ENCODE results near the gene LARP4.
"Not testable (repeated sequence)": the region's sequence is repeated elsewhere in the genome, so short reads cannot be mapped to it uniquely, and the experiment has no call there.

Gene LARP4

GRCh38 chr12:50483488-50483887 lies 82.8 kb downstream of the LARP4 start:
- no peak for DNase-seq (ENCODE audit: low spot score)

DNA sequence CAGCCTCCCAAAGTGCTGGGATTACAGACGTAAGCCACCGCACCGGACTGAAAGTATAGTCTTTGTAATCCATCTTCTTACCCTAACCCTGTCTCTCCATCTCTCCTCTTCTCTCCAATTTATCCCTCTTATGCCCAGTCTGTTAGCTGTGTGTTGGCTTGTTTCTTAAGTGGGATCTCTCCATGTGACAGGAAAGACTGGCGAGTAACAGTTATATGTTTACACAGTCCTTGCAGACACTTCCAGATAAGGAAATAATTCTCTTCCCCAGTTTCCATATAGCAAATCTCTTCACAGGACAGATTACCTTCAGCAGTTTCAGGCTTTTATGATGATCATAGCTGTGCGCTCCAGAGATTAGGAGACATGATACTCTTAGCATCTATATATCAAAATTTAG lies 88.1 kb downstream of the LARP4 start:
- DNase-seq (ENCODE audit: low spot score) = no peak

DNA sequence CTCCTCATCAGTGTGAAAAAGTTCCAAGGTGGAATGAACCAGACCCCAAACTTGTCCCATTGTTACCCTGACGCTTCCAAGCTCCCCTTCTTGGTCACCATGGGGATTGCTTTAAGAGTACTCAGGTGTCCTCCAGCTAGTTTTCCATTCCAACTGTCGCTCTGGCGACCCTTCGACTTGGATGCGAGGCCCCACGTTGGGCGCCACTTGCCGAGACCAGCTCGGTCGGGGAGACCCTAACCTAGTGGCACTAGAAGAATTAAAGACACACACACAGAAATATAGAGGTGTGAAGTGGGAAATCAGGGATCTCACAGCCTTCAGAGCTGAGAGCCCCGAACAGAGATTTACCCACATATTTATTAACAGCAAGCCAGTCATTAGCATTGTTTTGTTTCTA lies 97.4 kb downstream of the LARP4 start:
- not testable (repeated sequence) for DNase-seq (ENCODE audit: low spot score)

DNA sequence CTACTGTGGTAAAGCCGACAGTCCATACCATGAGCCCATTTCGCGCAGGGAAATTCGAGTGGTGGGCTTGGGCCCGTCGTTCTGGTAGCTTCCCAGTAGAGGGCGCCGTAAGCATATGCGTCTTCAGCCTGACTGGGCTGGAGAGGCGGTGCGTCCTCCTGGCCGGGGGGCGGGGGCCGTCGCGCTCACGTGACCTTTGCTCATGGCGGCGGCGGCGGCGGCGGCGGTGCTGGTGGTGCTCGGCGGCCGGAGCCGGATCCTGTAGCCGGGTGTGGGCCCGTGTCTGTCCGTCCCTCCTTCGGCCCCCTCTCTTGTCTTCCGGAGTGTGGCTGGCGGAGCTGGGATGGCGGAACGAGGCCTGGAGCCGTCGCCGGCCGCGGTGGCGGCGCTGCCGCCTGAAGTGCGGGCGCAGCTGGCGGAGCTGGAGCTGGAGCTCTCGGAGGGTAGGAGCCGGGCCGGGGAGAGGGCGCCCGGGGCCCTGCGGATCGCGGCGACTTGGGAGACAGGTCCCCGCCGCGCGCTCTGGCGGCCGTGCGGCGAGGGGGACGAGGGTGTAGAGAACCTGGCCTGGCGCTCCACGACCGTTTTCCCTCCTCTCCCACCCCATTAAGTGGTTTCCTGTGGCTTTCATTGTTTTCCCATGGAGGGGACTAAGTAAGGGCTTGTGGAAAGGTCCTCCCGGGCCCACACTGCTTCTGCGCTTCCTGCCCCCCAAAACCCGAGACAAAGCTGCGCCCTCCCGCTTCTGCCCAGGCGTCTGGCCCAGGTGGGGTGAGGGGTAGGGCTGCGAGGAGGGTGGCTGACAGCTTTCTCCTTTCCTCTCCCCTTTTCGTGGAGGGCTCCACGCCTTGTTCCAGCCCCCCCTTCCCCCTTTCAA lies 104.4 kb downstream of the LARP4 start, which contains the start of gene DIP2B:
TSS of gene DIP2B (plus strand) at position 188 of the 877 bp plus-strand sequence. CDS start at position 344, 156 bp downstream.
- DNase-seq (ENCODE audit: low spot score) = peak; percentile 73

DNA sequence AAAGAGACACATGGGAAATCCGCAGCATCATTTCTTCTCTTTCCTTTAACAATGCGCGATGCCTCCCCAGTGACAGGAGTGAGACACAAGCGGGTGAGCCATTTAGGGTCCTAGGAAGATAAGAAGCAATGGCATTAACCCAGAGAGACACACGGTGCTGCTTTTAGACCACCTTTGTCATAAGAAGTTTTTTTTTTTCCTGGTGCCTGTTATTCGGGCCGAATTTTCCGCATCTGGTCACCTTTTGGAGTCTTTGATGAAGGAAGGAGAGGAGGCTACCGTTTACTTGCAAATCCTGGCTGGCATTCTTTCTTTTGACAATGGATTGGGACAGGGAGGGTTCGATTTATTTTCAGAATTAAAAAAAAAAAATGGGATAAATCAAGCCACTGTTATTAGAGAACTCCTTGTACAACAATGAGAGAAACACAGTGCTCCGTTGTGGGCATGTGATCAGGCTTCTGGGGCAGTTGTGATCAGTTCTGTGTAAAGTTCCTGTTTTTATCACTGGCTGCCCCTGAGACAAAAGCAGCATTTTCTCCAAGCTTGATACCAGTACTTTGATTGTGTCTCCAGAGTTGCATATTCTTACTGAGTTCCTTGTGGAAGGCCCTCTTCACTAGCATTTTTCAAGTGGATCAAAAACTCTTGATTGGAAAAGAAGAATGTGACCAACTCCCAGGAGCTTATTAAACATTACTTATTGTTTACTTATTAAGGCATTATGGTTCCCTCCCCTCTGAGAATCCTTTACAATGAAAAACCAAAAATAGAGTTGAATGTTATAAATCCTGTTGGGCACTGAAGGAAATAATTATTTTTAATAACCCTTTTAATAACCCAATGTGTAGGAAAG lies 105.2 kb downstream of the LARP4 start:
- DNase-seq (ENCODE audit: low spot score) = peak; percentile 38

DNA sequence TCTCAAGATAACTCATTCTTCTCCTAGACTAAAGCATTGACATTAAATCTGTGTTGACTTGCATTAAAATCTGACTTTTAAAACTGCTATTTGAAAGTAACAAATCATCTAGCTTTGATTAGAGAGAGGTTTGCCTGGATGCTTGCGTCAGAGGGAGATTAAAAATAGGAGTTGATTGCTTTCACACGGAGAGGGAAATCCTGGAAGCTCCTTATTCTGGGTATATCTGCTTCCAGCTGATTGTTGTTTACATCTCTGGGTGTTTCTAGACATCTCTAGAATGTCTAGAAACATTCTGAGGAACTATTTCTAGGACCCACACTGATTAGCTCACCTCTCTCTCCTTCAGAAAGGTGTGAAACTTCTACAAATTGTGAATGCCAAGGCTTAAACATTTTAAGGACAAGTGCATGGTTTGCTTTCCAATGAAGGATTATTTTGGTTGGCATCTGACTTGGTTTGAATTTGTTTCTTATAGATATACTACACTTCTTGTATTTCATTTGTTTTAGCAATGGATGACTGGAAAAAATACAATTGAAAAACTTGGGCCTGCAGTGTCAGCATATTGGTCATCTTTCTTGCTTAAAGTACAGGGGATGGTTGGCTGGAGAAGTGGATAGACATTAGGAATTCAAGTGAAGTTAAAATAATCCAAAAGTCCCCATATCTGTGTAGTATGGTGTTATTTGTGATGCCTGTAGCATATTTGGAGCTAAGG lies 106.2 kb downstream of the LARP4 start:
- DNase-seq (ENCODE audit: low spot score) = no peak

- DNase-seq (ENCODE audit: low spot score) = no peak
Observed at GRCh38 chr12:50507474-50507838, 106.8 kb downstream of the LARP4 start.

DNA sequence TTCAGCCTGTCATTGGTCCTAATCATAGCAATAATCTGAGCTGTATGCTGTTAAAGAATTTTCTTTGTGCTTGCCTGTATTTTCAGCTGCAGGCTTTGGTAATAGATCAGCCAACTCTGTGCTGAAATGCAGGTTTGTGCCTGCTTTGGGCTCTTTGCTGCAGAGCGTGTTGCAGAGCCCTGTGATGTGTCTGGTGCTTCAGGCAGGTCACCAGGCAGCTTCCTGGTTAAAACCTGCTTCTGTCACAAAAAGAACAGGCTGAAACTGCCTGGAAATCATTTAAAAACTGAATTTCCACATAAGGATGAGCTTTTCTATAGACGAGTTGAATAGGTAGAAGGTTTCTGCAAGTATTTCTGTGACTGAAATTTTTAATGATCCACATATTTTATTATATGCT lies 107.2 kb downstream of the LARP4 start:
- DNase-seq (ENCODE audit: low spot score) = no peak

GRCh38 chr12:50508414-50508813 lies 107.7 kb downstream of the LARP4 start:
- no peak for DNase-seq (ENCODE audit: low spot score)

DNA sequence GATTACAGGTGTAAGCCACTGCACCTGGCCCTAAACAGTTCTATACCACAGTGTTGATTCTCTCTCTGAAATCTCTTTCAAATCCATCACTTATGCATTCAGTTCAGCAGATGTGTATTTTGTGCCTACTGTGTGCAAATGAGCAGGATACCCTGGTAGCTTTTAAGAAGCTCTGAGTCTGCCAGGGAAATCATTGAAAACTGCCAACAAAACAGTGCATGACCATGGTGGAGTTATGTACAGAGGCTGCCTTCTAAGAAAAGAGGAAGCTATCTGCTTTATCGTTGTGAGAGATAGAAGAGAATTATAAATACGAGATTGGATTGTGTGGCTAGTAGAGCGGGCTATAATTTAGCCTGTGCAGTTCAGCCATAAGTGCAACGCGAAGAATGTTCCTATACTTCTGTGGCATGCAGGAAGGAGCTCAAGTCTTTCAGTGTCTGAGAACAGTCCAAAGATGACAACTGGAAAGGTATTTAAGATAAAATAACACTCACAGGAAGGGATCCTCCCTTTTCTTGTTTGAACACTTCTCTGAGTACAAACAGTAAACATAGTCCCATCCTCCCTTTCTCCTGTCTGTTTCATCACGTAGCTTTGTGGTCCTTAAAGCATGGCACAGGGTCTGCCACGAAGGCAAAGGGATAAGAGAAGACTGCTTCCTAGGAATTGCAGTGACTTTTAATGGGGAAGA lies 108.4 kb downstream of the LARP4 start:
- DNase-seq (ENCODE audit: low spot score) = no peak

GRCh38 chr12:50514526-50515276 lies 114.0 kb downstream of the LARP4 start:
- no peak for DNase-seq (ENCODE audit: low spot score)

- DNase-seq (ENCODE audit: low spot score) = no peak
Observed at GRCh38 chr12:50515587-50515986, 114.9 kb downstream of the LARP4 start.

DNA sequence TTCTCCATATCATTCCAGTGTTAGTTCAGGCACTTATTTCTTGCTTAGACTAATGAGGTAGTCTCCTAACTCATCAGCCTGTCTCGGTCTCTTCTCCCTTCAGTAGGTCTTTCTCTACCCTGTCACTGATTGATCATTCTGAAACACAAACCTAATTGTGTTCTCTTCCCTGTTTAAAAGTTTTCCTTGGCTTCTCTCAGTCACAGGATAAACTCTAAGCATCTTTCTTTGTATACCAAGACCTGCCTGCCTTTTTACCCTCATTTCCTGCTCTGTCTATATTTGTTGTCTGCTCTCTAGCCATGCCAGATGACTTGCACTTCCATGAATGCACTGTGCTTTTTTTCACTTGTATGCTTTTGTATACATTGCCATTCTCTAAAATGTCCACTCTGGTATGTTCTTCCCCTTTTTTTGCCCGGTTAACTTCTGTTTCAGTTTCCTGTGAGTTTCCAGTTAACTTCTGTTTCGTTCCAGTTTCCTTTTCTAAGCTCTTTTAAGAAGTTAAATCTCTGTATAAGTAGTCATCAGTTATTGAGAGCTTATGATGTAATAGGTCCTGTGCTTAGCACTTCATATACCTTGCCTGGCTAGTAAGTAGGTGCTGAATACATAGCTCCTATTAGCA lies 116.8 kb downstream of the LARP4 start:
- DNase-seq (ENCODE audit: low spot score) = peak; percentile 42

DNA sequence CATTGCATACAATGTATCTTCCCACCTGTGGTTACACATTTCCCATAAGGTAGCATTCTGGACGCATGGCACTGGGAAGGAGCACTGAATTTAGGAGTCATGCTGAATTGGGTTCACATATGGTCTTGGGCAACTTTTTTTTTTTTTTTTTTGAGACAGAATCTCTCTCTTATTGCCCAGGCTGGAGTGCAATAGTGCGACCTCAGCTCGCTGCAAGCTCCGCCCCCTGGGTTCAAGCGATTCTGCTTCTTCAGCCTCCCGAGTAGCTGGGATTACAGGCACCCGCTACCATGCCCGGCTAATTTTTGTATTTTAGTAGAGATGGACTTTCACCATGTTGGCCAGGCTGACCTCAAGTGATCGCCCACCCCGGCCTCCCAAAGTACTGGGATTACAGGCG lies 117.4 kb downstream of the LARP4 start:
- no peak for DNase-seq (ENCODE audit: low spot score)

DNA sequence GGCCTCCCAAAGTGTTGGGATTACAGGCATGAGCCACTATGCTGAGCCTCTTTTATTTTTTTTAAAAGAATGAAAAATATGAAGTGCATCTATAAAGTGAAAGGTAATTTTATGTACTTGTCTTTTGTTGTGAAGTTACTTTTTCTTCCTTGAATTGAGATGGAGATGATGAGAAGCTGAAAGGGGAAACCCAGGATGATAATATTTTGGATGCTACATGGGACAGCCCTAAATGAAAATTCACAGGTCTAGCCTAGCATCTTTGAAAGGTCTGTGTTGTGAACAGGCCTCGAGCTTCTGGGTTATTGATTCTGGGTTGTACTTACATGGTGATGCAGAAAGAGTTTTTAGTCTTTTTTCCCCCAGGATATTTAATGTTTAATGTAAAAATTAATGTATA lies 118.7 kb downstream of the LARP4 start:
- no peak for DNase-seq (ENCODE audit: low spot score)

GRCh38 chr12:50520416-50521207 lies 119.9 kb downstream of the LARP4 start:
- no peak for DNase-seq (ENCODE audit: low spot score)

DNA sequence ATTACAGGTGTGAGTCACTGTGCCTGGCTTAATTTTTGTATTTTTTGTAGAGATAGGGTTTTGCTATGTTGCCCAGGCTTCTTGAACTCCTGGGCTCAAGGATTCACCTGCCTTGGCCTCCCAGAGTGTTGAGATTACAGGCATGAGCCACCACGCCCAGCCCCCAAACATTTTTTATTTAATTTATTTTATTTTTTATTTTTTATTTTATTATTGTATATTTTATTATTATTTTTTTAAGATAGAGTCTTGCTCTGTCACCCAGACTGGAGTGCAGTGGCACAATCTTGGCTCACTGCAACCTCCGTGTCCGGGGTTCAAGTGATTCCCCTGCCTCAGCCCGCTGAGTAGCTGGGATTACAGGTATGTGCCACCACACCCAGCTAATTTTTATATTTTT lies 121.1 kb downstream of the LARP4 start:
- DNase-seq (ENCODE audit: low spot score) = not testable (repeated sequence)

GRCh38 chr12:50523772-50524171 lies 123.1 kb downstream of the LARP4 start:
- DNase-seq (ENCODE audit: low spot score) = no peak

- no peak for DNase-seq (ENCODE audit: low spot score)
Observed at GRCh38 chr12:50524621-50525020, 123.9 kb downstream of the LARP4 start.

GRCh38 chr12:50525422-50525821 lies 124.7 kb downstream of the LARP4 start:
- no peak for DNase-seq (ENCODE audit: low spot score)
